DOHH2 (cell line): Measurements from ENCODE around the gene POU2F1.
A peak's percentile ranks its signal among the peaks of the same experiment; 100 is the strongest.

Experiments
- H3F3A ChIP-seq: fragments of 200-600 bp; sonication (generic), shearing (Covaris generic); 2 replicates; pipeline ENCODE4 v1.6.0; 2016; ENCODE audit warnings: antibody characterized with exemption, mild to moderate bottlenecking; ENCODE audit not compliant: control insufficient read depth, insufficient read depth
- H3K27ac ChIP-seq: fragments of 200-600 bp; sonication (generic); 2 replicates; pipeline ENCODE4 v1.5.1; 2014; ENCODE audit warnings: low read depth, mild to moderate bottlenecking, low read length, moderate library complexity
- H3K27me3 ChIP-seq: fragments of 200-600 bp; sonication (generic); 2 replicates; pipeline ENCODE4 v1.6.1; 2014; ENCODE audit warnings: mild to moderate bottlenecking, low read length, mixed read lengths; ENCODE audit not compliant: control insufficient read depth
- H3K36me3 ChIP-seq: fragments of 200-600 bp; sonication (generic); 2 replicates; pipeline ENCODE4 v1.6.1; 2014; ENCODE audit warnings: mild to moderate bottlenecking, low read length, moderate library complexity, mixed read lengths; ENCODE audit not compliant: control insufficient read depth
- H3K4me1 ChIP-seq: fragments of 200-600 bp; sonication (generic); 2 replicates; pipeline ENCODE4 v1.6.1; 2014; ENCODE audit warnings: mild to moderate bottlenecking, low read length, mixed read lengths; ENCODE audit not compliant: control insufficient read depth
- H3K4me2 ChIP-seq: fragments of 200-600 bp; sonication (generic); 2 replicates; pipeline ENCODE4 v1.6.0; 2014; ENCODE audit warnings: mild to moderate bottlenecking, low read length, moderate library complexity
- H3K4me3 ChIP-seq: fragments of 200-600 bp; sonication (generic); 2 replicates; pipeline ENCODE4 v1.5.1; 2014; ENCODE audit warnings: mild to moderate bottlenecking, low read length, mixed read lengths
- H3K79me2 ChIP-seq: fragments of 200-600 bp; sonication (generic); 2 replicates; pipeline ENCODE4 v1.6.1; 2014; ENCODE audit warnings: mild to moderate bottlenecking, low read length, mixed read lengths; ENCODE audit not compliant: control insufficient read depth
- H3K9me2 ChIP-seq: fragments of 200-600 bp; sonication (generic); replicated peaks from 2 replicates; pipeline ENCODE4 v1.6.1; 2014; ENCODE audit warnings: mild to moderate bottlenecking, low read length, mixed read lengths; ENCODE audit not compliant: control insufficient read depth
- H3K9me3 ChIP-seq: fragments of 200-600 bp; sonication (generic); 2 replicates; pipeline ENCODE4 v1.6.1; 2014; ENCODE audit warnings: antibody characterized with exemption, low read length, mixed read lengths; ENCODE audit not compliant: control insufficient read depth, insufficient read depth
- H4K20me1 ChIP-seq: fragments of 200-600 bp; sonication (generic); 2 replicates; pipeline ENCODE4 v1.6.0; 2014; ENCODE audit warnings: low read depth, mild to moderate bottlenecking, antibody characterized with exemption, low read length, moderate library complexity; ENCODE audit not compliant: control insufficient read depth, insufficient read depth
- EZH2phosphoT487 ChIP-seq: fragments of 200-600 bp; sonication (generic); IDR thresholded peaks from 2 replicates; pipeline ENCODE4 v1.6.1; 2017; ENCODE audit warnings: borderline replicate concordance, mild to moderate bottlenecking, antibody characterized with exemption, low read length, moderate library complexity, mixed read lengths
- TF ChIP-seq, protein P1 (sequence below): fragments of 200-600 bp; sonication (generic); IDR thresholded peaks from one replicate; pipeline ENCODE4 v1.5.1; 2014; ENCODE audit warnings: antibody characterized with exemption, mild to moderate bottlenecking, low read depth, low read length; ENCODE audit not compliant: poor library complexity, severe bottlenecking

POU2F1 gene

GRCh38 chr1:167438171-167439138 is 217.8 kb downstream of the POU2F1 start:
- Histone ChIP-seq H3K4me3 (peak overlapping the region; percentile 75), H3K9me2 (no peaks in the 10 kb centered on the region), H3K36me3 (no peaks in the 10 kb centered on the region; the same call in 1 of the 2 replicates), H4K20me1 (no peaks in the 10 kb centered on the region), H3K27ac (no peak overlapping the region), H3K4me2 (peak overlapping the region; percentile 86), H3K27me3 (no peaks in the 10 kb centered on the region), H3K9me3 (no peaks in the 10 kb centered on the region), H3K4me1 (peaks cover 32% of the 10 kb centered on the region), H3F3A (0 out of 2 replicates have a peak, but pooled peaks cover 3% of the 10 kb centered on the region), H3K79me2 (peaks cover 5% of the 10 kb centered on the region; the same call in 1 of the 2 replicates)
- no peak for TF ChIP-seq EZH2phosphoT487
- TF ChIP-seq, protein P1, sequence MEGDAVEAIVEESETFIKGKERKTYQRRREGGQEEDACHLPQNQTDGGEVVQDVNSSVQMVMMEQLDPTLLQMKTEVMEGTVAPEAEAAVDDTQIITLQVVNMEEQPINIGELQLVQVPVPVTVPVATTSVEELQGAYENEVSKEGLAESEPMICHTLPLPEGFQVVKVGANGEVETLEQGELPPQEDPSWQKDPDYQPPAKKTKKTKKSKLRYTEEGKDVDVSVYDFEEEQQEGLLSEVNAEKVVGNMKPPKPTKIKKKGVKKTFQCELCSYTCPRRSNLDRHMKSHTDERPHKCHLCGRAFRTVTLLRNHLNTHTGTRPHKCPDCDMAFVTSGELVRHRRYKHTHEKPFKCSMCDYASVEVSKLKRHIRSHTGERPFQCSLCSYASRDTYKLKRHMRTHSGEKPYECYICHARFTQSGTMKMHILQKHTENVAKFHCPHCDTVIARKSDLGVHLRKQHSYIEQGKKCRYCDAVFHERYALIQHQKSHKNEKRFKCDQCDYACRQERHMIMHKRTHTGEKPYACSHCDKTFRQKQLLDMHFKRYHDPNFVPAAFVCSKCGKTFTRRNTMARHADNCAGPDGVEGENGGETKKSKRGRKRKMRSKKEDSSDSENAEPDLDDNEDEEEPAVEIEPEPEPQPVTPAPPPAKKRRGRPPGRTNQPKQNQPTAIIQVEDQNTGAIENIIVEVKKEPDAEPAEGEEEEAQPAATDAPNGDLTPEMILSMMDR: no peak

- Histone ChIP-seq H3K27ac (no peak overlapping the region), H3K27me3 (no peaks in the 10 kb centered on the region), H3K4me3 (peak overlapping the region; percentile 75), H3K36me3 (no peaks in the 10 kb centered on the region), H4K20me1 (no peaks in the 10 kb centered on the region), H3K79me2 (peaks cover 5% of the 10 kb centered on the region; the same call in 1 of the 2 replicates), H3K4me1 (peaks cover 25% of the 10 kb centered on the region), H3K9me3 (no peaks in the 10 kb centered on the region), H3F3A (0 out of 2 replicates have a peak, but pooled peaks cover 3% of the 10 kb centered on the region), H3K9me2 (no peaks in the 10 kb centered on the region), H3K4me2 (peak overlapping the region; percentile 86)
- TF ChIP-seq, protein P1: peak; percentile 60
- no peak for TF ChIP-seq EZH2phosphoT487
Measured at GRCh38 chr1:167439301-167439988, 218.8 kb downstream of the POU2F1 start.

DNA sequence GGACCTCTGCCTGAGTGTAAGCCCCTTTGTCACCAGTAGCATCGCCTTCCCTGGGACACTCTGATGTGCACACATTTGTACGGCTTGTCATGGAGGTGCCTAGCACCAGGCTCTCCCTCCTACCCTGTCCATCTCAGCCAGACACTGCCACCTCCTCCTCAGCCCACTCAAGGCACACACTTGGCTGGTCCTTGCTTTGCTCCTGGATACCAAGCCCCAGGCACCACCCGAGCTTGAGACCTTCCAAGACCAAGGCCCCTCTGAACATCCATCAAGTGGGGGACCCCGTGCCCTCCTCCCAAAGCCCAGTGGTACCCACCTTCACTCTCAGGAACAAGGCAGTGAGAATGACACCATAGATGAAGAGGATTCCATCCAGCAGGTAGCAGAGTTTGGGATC is 219.7 kb downstream of the POU2F1 start:
- peaks cover 5% of the 10 kb centered on the region; the same call in 1 of the 2 replicates for H3K79me2 ChIP-seq
- peaks cover 25% of the 10 kb centered on the region for H3K4me1 ChIP-seq
- 0 out of 2 replicates have a peak, but pooled peaks cover 3% of the 10 kb centered on the region for H3F3A ChIP-seq
- H3K27me3 ChIP-seq: no peaks in the 10 kb centered on the region
- no peaks in the 10 kb centered on the region for H3K9me3 ChIP-seq
- no peak for TF ChIP-seq EZH2phosphoT487
- TF ChIP-seq, protein P1: no peak
- no peak overlapping the region for H3K4me3 ChIP-seq
- H3K36me3 ChIP-seq: no peaks in the 10 kb centered on the region
- no peak overlapping the region for H3K4me2 ChIP-seq
- H3K9me2 ChIP-seq: no peaks in the 10 kb centered on the region
- H3K27ac ChIP-seq: no peak overlapping the region
- no peaks in the 10 kb centered on the region for H4K20me1 ChIP-seq
